Natural killer cell treated with Interleukin-12 subunit alpha and Interleukin-12 subunit beta and Interleukin-15 and Interleukin-18, amount 100 ng/mL, for 72 hours (primary cell): ENCODE results near the gene TMPRSS12. TPM values are rescaled to one million over a fixed set of nuclear protein-coding genes. Genes with fewer than 3 reads are reported as not detected.
"Not testable (repeated sequence)": the region's sequence is repeated elsewhere in the genome, so short reads cannot be mapped to it uniquely, and the experiment has no call there.

Experiments used
- ATAC-seq, 2 donors: fragments of 150-1000 bp; cut with Tn5 transposase in 1 of 2; sonication (Bioruptor Pico), chemical (Tn5 transposase) in 1 of 2; 2 replicates each; pipeline ENCODE4 v1.10.0; 2021
- DNase-seq: peaks from one replicate; pipeline ENCODE4 v3.0.0; 2022; ENCODE audit warnings: low spot score
- H3K27ac Mint-ChIP-seq, 2 donors: 1 replicate in 1 of 2; 2 replicates in 1 of 2; pipeline ENCODE4 v1.8.0; 2022; ENCODE audit warnings: mixed read lengths in 2 of 2, mild to moderate bottlenecking in 1 of 2, moderate library complexity in 1 of 2
- H3K27me3 Mint-ChIP-seq, 2 donors: 1 replicate in 1 of 2; 2 replicates in 1 of 2; pipeline ENCODE4 v1.8.0; 2022; ENCODE audit warnings: mixed read lengths in 2 of 2
- H3K36me3 Mint-ChIP-seq: one replicate; pipeline ENCODE4 v1.8.0; 2022; ENCODE audit warnings: mixed read lengths
- H3K4me1 Mint-ChIP-seq, 2 donors: 1 replicate in 1 of 2; 2 replicates in 1 of 2; pipeline ENCODE4 v1.8.0; 2022; ENCODE audit warnings: low read depth in 2 of 2, mixed read lengths in 2 of 2, mild to moderate bottlenecking in 1 of 2
- H3K4me3 Mint-ChIP-seq: one replicate; pipeline ENCODE4 v1.8.0; 2022; ENCODE audit warnings: mixed read lengths
- H3K9me3 Mint-ChIP-seq: 2 replicates; pipeline ENCODE4 v1.8.0; 2022; ENCODE audit warnings: mixed read lengths
- total RNA-seq, 2 donors: library from RNA; stranded (reverse); gene quantifications; one replicate each; pipeline ENCODE4 v1.2.3, GENCODE V29; 2022

Gene TMPRSS12
- total RNA-seq, 2 donors from 2014 or later = not detected

DNA sequence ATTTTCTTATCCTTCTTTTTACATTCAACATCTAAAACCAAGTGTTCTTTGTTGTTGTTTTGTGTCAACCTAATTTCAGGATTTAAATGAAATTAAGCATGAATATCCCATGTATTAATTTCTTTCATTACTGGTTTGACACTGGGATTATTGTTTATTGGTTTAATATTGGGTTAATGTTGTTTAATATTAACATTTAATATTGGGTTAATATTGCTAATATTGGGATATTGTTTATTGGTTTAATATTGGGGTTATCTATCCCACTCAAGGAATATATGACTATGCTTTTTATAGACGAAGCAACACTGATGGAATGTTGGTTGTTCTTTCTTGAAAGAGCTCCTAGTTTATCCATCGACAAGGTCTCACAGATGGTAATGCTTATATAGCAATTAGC is 45.9 kb downstream of the TMPRSS12 start:
- no peaks in the 10 kb centered on the region for H3K4me1 Mint-ChIP-seq
- no peaks in the 10 kb centered on the region for H3K36me3 Mint-ChIP-seq
- DNase-seq (no peak), ATAC-seq (no peak)
- H3K9me3 Mint-ChIP-seq = no peaks in the 10 kb centered on the region
- no peak overlapping the region for H3K4me3 Mint-ChIP-seq
- H3K27ac Mint-ChIP-seq = no peak overlapping the region
- no peaks in the 10 kb centered on the region for H3K27me3 Mint-ChIP-seq

DNA sequence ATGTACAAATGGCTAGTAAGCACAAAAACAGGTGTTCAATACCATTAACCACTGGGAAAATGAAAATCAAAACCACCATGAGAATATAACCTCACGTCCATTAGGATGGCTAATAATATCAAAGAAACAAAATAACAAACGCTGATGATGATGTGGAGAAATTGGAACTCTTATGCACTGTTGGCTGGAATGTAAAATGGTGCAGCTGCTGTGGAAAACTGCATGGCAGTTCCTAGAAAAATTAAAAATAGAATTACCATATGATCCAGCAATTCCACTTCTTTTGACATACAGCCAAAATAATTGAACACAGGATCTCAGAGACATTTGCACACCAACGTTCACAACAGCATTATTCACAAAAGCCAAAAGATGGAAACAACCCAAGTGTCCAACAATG is 51.5 kb downstream of the TMPRSS12 start:
- H3K36me3 Mint-ChIP-seq = no peaks in the 10 kb centered on the region
- no peak overlapping the region for H3K4me3 Mint-ChIP-seq
- ATAC-seq (no peak), DNase-seq (no peak)
- H3K4me1 Mint-ChIP-seq = no peaks in the 10 kb centered on the region
- H3K27ac Mint-ChIP-seq = no peak overlapping the region
- H3K27me3 Mint-ChIP-seq = peaks cover 0 to 2% of the 10 kb centered on the region in 2 donors
- no peaks in the 10 kb centered on the region for H3K9me3 Mint-ChIP-seq

DNA sequence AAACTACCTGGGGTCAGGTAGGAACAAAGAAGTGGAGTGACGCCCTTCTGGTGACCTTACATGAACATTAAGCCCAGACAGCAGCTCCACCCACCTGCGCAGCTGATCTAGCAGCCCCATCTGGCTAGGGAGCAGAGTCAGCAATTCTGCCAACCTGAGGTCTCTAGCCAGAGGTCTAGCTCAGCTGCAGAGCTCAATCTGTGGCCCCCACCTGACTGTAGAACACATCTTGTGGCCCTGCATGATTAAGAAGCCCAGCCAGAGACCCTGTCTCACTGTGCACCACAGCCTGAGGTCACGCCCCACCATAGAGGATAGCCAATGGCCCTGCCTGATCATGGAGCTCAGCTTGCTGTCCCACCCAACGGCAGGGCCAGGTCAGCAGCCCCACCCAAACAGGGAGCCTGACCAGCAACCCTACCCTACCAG is 59.0 kb downstream of the TMPRSS12 start:
- H3K4me3 Mint-ChIP-seq = no peak overlapping the region
- DNase-seq = no peak
- H3K9me3 Mint-ChIP-seq = no peaks in the 10 kb centered on the region
- H3K36me3 Mint-ChIP-seq = no peaks in the 10 kb centered on the region
- H3K4me1 Mint-ChIP-seq = no peaks in the 10 kb centered on the region
- H3K27ac Mint-ChIP-seq = no peak overlapping the region
- no peaks in the 10 kb centered on the region for H3K27me3 Mint-ChIP-seq
- no peak for ATAC-seq

DNA sequence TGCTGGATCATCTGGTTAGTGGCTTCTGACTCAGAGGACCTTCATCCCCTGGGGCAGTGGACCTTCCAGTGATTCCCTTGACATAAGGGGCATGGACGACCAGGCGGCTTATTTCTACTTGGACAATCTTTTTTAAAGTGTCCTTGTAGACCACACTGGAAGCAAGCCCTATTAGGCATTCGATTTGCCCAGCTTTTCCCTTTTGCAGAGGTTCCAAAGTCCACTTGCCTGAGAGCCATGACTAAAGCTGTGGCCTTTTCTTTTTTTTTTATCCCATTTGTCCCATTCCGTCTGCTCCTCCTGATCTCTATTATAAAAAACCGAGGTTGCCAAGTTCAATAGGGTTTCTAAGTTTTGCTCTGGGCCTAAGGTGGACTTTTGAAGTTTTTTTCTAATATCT is 65.8 kb downstream of the TMPRSS12 start:
- H3K9me3 Mint-ChIP-seq, DNase-seq, ATAC-seq, H3K4me3 Mint-ChIP-seq, H3K4me1 Mint-ChIP-seq, H3K27ac Mint-ChIP-seq: not testable (repeated sequence)
- Mint-ChIP-seq H3K27me3 (peaks cover 0 to 13% of the 10 kb centered on the region in 2 donors), H3K36me3 (peaks cover 12% of the 10 kb centered on the region)

DNA sequence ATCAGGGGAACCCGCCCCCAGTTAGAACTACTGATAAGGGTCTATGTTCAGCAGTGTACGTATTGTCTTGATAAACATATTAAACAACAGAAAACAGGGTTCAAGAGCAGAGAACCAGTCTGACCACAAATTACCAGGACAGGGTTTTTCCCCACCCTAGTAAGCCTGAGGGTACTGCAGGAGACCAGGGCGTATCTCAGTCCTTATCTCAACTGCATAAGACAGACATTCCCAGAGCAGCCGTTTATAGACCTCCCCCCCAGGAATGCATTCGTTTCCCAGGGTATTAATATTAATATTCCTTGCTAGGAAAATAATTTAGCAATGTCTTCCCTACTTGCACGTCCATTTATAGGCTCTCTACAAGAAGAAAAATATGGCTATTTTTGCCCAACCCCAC is 69.6 kb downstream of the TMPRSS12 start:
- not testable (repeated sequence) for H3K4me3 Mint-ChIP-seq, ATAC-seq, DNase-seq, H3K27ac Mint-ChIP-seq
- H3K27me3 Mint-ChIP-seq = peaks cover 0 to 13% of the 10 kb centered on the region in 2 donors
- peaks cover 0 to 18% of the 10 kb centered on the region in 2 donors for H3K4me1 Mint-ChIP-seq
- H3K36me3 Mint-ChIP-seq = peaks cover 32% of the 10 kb centered on the region
- H3K9me3 Mint-ChIP-seq = peaks cover 15% of the 10 kb centered on the region

DNA sequence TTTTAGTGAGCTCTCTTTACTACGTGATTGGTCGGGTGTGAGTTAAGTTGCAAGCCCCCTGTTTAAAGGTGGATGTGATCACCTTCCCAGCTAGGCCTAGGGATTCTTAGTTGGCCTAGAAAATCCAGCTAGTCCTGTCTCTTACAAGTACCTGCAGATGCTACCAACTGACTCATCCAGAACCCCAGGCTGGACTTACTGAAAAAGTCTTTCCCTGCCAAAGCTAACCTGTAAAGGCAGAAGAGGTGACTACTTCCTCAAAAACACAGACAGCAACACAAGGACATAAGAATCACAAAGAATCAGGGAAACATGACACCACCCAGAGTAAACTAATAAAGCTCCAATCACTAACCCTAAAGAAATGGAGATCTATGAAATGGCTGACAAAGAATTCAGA is 70.5 kb downstream of the TMPRSS12 start:
- Mint-ChIP-seq H3K27me3 (peaks cover 0 to 13% of the 10 kb centered on the region in 2 donors), H3K27ac (no peak overlapping the region), H3K36me3 (peaks cover 40% of the 10 kb centered on the region), H3K9me3 (peaks cover 15% of the 10 kb centered on the region), H3K4me1 (peaks cover 0 to 18% of the 10 kb centered on the region in 2 donors), H3K4me3 (no peak overlapping the region)
- no peak for ATAC-seq
- DNase-seq = no peak

DNA sequence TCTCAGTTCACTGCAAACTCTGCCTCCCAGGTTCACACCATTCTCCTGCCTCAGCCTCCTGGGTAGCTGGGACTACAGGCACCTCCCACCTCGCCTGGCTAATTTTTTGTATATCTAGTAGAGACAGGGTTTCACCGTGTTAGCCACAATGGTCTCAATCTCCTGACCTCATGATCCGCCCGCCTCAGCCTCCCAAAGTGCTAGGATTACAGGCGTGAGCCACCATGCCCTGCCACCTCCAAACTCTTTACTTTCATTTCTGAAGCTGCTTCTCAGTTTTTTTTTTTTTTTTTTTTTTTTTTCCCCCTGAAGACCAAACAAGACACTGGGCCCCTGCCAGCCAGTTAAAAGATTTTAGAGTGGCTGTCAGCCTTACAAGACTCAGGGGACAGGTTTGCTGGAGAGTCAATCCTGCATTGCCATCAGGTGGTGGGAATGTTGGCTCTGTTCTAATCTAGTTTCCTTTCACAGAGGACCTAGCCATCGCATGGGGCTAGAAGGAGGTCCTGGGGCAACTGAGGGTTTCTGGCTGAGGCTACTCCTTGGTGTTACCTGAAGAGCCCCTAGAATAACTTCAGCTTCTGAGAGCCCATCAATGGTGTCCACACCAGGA is 72.3 kb downstream of the TMPRSS12 start:
- H3K4me1 Mint-ChIP-seq = peaks cover 0 to 18% of the 10 kb centered on the region in 2 donors
- no peak overlapping the region for H3K4me3 Mint-ChIP-seq
- peak in 1 of 2 donors; percentile 6 for ATAC-seq
- H3K27ac Mint-ChIP-seq = no peak overlapping the region
- peaks cover 41% of the 10 kb centered on the region for H3K36me3 Mint-ChIP-seq
- peaks cover 15% of the 10 kb centered on the region for H3K9me3 Mint-ChIP-seq
- no peak for DNase-seq
- H3K27me3 Mint-ChIP-seq = peaks cover 0 to 8% of the 10 kb centered on the region in 2 donors

DNA sequence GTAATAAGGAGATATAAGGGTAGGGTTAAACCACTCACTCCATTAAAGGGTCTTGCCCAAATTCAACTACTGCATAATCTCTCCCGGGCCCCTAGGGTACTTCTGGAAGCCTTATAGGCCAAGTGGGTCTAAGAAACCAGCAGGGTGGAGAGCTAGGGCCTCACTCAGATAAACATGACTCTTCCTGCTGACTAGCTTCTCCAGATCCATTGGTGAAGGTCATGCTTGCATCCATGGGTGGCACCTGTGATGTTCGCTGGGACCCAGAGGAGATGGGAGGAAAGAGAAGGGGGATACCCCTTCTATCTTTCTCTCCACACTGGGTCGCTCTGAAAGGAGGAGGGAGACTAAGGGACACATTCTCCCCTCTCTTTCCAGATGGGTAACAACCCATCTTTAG is 73.6 kb downstream of the TMPRSS12 start:
- DNase-seq (no peak), ATAC-seq (no peak)
- Mint-ChIP-seq H3K27ac (no peak overlapping the region), H3K36me3 (peaks cover 41% of the 10 kb centered on the region), H3K4me1 (peaks cover 0 to 18% of the 10 kb centered on the region in 2 donors), H3K27me3 (peaks cover 0 to 5% of the 10 kb centered on the region in 2 donors), H3K4me3 (no peak overlapping the region), H3K9me3 (peaks cover 15% of the 10 kb centered on the region)

DNA sequence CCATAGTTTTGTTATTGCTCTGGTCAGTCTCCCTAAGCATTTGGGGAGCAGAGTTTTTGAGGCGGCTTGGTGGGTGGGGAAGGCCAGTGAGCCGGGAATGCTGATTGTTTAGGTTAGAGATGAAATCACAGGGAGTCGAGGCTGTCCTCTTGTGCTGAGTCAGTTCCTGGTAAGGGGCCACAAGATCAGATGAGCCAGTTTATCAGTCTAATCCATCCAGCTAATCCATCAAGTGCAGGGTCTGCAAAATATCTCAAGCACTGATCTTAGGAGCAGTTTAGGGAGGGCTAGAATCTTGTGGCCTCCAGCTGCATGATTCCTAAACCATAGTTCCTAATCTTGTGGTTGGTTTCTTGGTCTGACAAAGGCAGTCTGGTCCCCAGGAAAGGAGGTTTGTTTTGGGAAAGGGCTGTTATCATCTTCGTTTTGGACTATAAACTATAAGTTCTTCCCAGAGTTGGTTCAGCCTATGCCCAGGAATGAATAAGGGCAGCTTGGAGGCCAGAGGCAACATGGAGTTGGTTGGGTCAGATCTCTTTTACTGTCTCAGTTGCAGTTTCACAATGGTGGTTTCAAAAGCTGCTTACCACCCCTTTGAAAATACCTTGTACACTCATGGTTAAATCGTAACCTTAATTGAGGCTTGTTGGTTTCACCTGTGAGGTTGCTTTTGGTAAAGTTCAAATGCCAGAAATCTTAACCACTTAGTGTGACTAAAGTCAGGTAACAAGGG is 76.0 kb downstream of the TMPRSS12 start:
- Mint-ChIP-seq H3K9me3 (peaks cover 4% of the 10 kb centered on the region), H3K27me3 (no peaks in the 10 kb centered on the region), H3K36me3 (peaks cover 26% of the 10 kb centered on the region), H3K27ac (no peak overlapping the region), H3K4me1 (peaks cover 16 to 20% of the 10 kb centered on the region in 2 donors), H3K4me3 (no peak overlapping the region)
- no peak for ATAC-seq
- no peak for DNase-seq

DNA sequence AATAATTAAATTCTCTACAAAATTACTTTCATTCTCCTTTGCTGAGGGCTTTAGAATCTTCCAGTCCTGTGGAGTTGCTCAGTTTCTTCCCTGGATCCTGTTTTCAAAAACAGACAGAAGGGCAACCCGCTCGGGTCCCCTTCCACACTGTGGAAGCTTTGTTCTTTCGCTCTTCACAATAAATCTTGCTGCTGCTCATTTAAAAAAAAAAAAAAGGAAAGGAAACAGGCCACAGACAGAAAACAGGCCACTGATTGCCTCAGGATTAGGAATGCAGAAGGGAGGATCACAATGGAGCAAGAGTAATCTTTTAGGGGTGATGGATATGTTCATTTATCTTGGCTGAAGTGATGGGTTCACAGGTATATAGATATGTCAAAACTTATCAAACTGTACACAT is 80.1 kb downstream of the TMPRSS12 start:
- peak overlapping the region; percentile 72 for H3K4me3 Mint-ChIP-seq
- H3K4me1 Mint-ChIP-seq = peaks cover 28 to 44% of the 10 kb centered on the region in 2 donors
- H3K27me3 Mint-ChIP-seq = no peaks in the 10 kb centered on the region
- DNase-seq = no peak
- H3K9me3 Mint-ChIP-seq = no peaks in the 10 kb centered on the region
- ATAC-seq = no peak
- H3K27ac Mint-ChIP-seq = peak overlapping the region; percentile 85 to 91
- peaks cover 5% of the 10 kb centered on the region for H3K36me3 Mint-ChIP-seq

DNA sequence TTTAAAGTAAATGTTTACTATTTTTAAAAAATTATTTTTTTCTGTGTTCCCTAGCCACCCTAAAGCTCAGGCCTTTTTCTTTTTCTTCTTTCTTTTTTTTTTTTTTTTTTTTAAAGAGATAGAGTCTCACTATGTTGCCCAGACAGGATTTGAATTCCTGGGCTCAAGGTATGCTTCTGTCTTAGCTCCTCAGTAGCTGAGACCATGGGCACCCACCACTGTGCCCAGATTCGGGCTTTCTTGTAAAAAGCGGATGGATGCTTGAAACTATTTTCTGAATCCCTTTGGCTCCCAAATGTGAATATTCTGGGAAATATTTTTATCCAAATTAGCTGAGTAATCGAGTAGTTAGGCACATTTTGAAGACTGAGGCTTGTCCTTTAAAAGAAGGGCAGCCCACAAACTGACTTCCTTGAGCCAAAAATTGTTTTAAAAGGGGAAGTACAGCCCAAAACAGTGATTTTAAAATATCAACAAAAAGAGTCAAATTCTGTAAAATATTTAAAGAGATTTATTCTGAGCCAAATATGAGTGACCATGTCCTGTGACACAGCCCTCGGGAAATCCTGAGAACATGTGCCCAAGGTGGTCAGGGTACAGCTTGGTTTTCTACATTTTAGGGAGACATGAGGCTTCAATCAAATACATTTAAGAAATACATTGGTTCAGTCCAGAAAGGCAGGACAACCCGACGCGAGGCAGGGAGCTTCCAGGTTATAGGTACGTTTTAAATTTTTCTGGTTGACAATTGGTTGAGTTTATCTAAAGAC is 80.8 kb downstream of the TMPRSS12 start:
- H3K27me3 Mint-ChIP-seq = no peaks in the 10 kb centered on the region
- no peak for ATAC-seq
- no peaks in the 10 kb centered on the region for H3K36me3 Mint-ChIP-seq
- no peaks in the 10 kb centered on the region for H3K9me3 Mint-ChIP-seq
- H3K4me3 Mint-ChIP-seq = peak overlapping the region; percentile 85
- H3K27ac Mint-ChIP-seq = peak overlapping the region; percentile 85 to 91
- H3K4me1 Mint-ChIP-seq = peaks cover 34 to 52% of the 10 kb centered on the region in 2 donors
- DNase-seq = no peak

DNA sequence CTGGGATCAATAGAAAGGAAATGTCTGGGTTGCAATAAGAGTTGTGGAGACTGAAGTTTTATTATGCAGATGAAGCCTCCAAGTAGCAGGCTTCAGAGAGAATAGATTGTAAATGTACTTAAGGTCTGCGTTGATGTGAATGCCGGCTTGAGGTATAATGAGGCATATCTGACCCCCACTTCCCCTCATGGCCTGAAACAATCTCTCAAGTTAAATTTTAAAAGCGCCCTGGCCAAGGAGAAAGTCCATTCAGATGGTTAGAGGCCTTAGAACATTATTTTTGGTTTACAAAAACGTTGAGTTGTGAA is 81.4 kb downstream of the TMPRSS12 start:
- DNase-seq (no peak), ATAC-seq (peak in 1 of 2 donors; percentile 34)
- no peaks in the 10 kb centered on the region for H3K36me3 Mint-ChIP-seq
- peak overlapping the region; percentile 85 for H3K4me3 Mint-ChIP-seq
- H3K27me3 Mint-ChIP-seq = no peaks in the 10 kb centered on the region
- H3K27ac Mint-ChIP-seq = peak overlapping the region; percentile 85 to 91
- no peaks in the 10 kb centered on the region for H3K9me3 Mint-ChIP-seq
- H3K4me1 Mint-ChIP-seq = peaks cover 36 to 55% of the 10 kb centered on the region in 2 donors

DNA sequence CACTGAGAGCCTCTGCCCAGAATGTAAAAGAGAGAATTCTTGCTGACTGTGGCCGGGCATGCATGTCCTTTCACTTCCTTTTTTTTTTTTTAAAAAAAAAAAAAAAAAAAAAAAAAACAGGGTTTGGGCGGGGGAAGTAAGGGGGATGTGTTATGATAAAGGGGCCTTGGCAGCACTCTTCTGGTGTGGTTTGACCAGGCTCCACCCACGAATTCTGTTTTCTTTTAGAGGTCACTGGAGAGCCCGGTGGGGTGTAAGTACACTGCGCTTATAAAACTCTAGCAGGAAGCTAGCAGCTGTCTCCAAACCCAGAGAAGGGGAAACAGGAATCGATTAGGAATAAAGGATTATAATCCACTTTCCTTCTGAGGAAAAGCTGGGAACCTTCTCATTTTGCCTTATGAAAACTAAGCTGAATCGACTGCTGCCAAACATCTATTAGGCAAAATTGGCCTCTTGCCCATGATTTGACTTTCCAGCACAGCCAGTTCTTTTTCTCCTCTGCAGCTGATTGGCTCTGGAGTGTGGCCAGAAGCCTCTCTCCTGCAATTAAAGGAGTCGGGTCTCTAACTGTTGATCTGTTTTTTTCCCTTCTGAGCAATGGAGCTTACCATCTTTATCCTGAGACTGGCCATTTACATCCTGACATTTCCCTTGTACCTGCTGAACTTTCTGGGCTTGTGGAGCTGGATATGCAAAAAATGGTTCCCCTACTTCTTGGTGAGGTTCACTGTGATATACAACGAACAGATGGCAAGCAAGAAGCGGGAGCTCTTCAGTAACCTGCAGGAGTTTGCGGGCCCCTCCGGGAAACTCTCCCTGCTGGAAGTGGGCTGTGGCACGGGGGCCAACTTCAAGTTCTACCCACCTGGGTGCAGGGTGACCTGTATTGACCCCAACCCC is 82.0 kb downstream of the TMPRSS12 start:
- H3K4me1 Mint-ChIP-seq = peaks cover 36 to 55% of the 10 kb centered on the region in 2 donors
- H3K36me3 Mint-ChIP-seq = no peaks in the 10 kb centered on the region
- H3K27ac Mint-ChIP-seq = peak overlapping the region; percentile 85 to 91

More for the DNA sequence above, 82.0 kb downstream of the TMPRSS12 start:
- Mint-ChIP-seq H3K4me3 (peak overlapping the region; percentile 85), H3K27me3 (no peaks in the 10 kb centered on the region), H3K9me3 (no peaks in the 10 kb centered on the region)
- DNase-seq (peak; percentile 71), ATAC-seq (peak; percentile 88 to 94)
